ENCODE results near the gene RPS6KA6. TPM values are rescaled to one million over a fixed set of nuclear protein-coding genes. Genes with fewer than 3 reads are reported as not detected.

RPS6KA6 gene
- total and polyA plus RNA-seq, 10 of the 15 experiments (the other 5 are each of a cell fraction or from before 2014, with no cell fraction given), result 0.29 to 2.8 (median 1.4) TPM; not detected in 1

GRCh38 chrX:84118315-84118714 is 69.7 kb downstream of the RPS6KA6 start:
- ChIA-PET CTCF (interaction anchor here (0.9 kb wide), 1 partner anchor 61 kb away, joined by 3 read pairs; no protein-coding TSS in a partner anchor), RAD21 (ENCODE audit: unreplicated experiment) (no interaction called here), SMC1A (ENCODE audit: uncharacterized antibody, unreplicated experiment) (no interaction called here), POLR2A (no interaction called here)
- 12% methylated on average over 4 of the region's 4 CpGs for WGBS (ENCODE audit: insufficient coverage, insufficient replicate concordance, low lambda C conversion rate, missing lambda C conversion rate)
- Histone ChIP-seq H3K27me3 (replicated peaks in 1 of 2; ENCODE audit: control insufficient read depth in 2 of 2, insufficient read depth in 2 of 2, low read length in 1 of 2) (no peaks in the 10 kb centered on the region), H3K4me3 (no peak overlapping the region), H3K79me2 (ENCODE audit: control insufficient read depth, insufficient read depth, low read length) (no peaks in the 10 kb centered on the region), H3K9ac (ENCODE audit: control insufficient read depth, insufficient read depth, low read length) (no peak overlapping the region), H3K36me3 (ENCODE audit: control insufficient read depth in 2 of 2, insufficient read depth in 2 of 2, low read length in 1 of 2) (no peaks in the 10 kb centered on the region), H4K20me1 (ENCODE audit: control insufficient read depth, insufficient read depth) (no peaks in the 10 kb centered on the region), H2AFZ (ENCODE audit: control insufficient read depth, low read depth, low read length) (no peak overlapping the region), H3K4me1 (ENCODE audit: control insufficient read depth, insufficient read depth, low read length) (no peaks in the 10 kb centered on the region), H3K9me3 (replicated peaks; ENCODE audit: control insufficient read depth, insufficient read depth, low read length) (no peaks in the 10 kb centered on the region), H3K27ac (ENCODE audit: control insufficient read depth, insufficient read depth) (no peak overlapping the region), H3K4me2 (ENCODE audit: control insufficient read depth, insufficient read depth) (no peak overlapping the region)
- BruUV-seq (replicated peaks), result no TSS peak
- TF ChIP-seq CHD4 (IDR thresholded peaks at IDR 0.05), result no peak
- no peak for TF ChIP-seq POU2F2 (IDR thresholded peaks at IDR 0.05; ENCODE audit: borderline replicate concordance, low read depth, low read length)
- TF ChIP-seq NR2F1 (conservative IDR thresholded peaks at IDR 0.05), result no peak
- TF ChIP-seq, protein P1, sequence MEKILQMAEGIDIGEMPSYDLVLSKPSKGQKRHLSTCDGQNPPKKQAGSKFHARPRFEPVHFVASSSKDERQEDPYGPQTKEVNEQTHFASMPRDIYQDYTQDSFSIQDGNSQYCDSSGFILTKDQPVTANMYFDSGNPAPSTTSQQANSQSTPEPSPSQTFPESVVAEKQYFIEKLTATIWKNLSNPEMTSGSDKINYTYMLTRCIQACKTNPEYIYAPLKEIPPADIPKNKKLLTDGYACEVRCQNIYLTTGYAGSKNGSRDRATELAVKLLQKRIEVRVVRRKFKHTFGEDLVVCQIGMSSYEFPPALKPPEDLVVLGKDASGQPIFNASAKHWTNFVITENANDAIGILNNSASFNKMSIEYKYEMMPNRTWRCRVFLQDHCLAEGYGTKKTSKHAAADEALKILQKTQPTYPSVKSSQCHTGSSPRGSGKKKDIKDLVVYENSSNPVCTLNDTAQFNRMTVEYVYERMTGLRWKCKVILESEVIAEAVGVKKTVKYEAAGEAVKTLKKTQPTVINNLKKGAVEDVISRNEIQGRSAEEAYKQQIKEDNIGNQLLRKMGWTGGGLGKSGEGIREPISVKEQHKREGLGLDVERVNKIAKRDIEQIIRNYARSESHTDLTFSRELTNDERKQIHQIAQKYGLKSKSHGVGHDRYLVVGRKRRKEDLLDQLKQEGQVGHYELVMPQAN (conservative IDR thresholded peaks at IDR 0.05), result no peak
- no peak for TF ChIP-seq POLR2AphosphoS5 (IDR thresholded peaks at IDR 0.05; ENCODE audit: low read length)
- no peak for TF ChIP-seq E2F8 (IDR thresholded peaks at IDR 0.05; ENCODE audit: low read depth, partially characterized antibody)
- in situ Hi-C loops (cut with MboI) (no loop called here), intact Hi-C loops (cut with micrococcal nuclease; ENCODE audit: unreplicated experiment) (no loop called here)
- ATAC-seq (no peak), DNase-seq (ENCODE audit: low read depth, low spot score) (no peak), FAIRE-seq (no peak)

Data from GM12878 (cell line).